HG02970 (cell line): Measurements from ENCODE around the gene DPH2.

Source experiments
- ATAC-seq: cut with Tn5 transposase; IDR thresholded peaks from one replicate; pipeline ENCODE4 v1.9.1; 2021; ENCODE audit warnings: mild to moderate bottlenecking, moderate library complexity, moderate number of reproducible peaks; ENCODE audit not compliant: unreplicated experiment, low FRiP score

Gene DPH2

GRCh38 chr1:43996733-43997115 is 26.9 kb downstream of the DPH2 start:
- ATAC-seq, result no peak

- ATAC-seq, result no peak
Observed at GRCh38 chr1:43997295-43997999, 27.6 kb downstream of the DPH2 start.

- ATAC-seq, result no peak
Observed at GRCh38 chr1:43998000-43998378, 28.2 kb downstream of the DPH2 start.

GRCh38 chr1:43999455-43999854 is 29.6 kb downstream of the DPH2 start:
- no peak for ATAC-seq

- no peak for ATAC-seq
Observed at GRCh38 chr1:44000122-44000665, 30.4 kb downstream of the DPH2 start.

- ATAC-seq, result no peak
Observed at GRCh38 chr1:44002165-44002564, 32.4 kb downstream of the DPH2 start.

- no peak for ATAC-seq
Observed at GRCh38 chr1:44002606-44003157, 32.9 kb downstream of the DPH2 start.

- ATAC-seq, result no peak
Observed at GRCh38 chr1:44008259-44008658, 38.4 kb downstream of the DPH2 start.

GRCh38 chr1:44010935-44011471 is 41.2 kb downstream of the DPH2 start:
- ATAC-seq, result no peak

- no peak for ATAC-seq
Observed at GRCh38 chr1:44012404-44012803, 42.6 kb downstream of the DPH2 start.

- ATAC-seq, result no peak
Observed at GRCh38 chr1:44012941-44013609, 43.3 kb downstream of the DPH2 start.

- ATAC-seq, result no peak
Observed at GRCh38 chr1:44013949-44014348, 44.1 kb downstream of the DPH2 start.

GRCh38 chr1:44014365-44015104 is 44.7 kb downstream of the DPH2 start:
- no peak for ATAC-seq

- ATAC-seq, result no peak
Observed at GRCh38 chr1:44015206-44015605, 45.4 kb downstream of the DPH2 start.

- ATAC-seq, result no peak
Observed at GRCh38 chr1:44016041-44016889, 46.5 kb downstream of the DPH2 start.

- no peak for ATAC-seq
Observed at GRCh38 chr1:44016890-44017400, 47.1 kb downstream of the DPH2 start.

- ATAC-seq, result no peak
Observed at GRCh38 chr1:44019466-44019948, 49.7 kb downstream of the DPH2 start.

- ATAC-seq, result no peak
Observed at GRCh38 chr1:44020464-44020863, 50.7 kb downstream of the DPH2 start.

GRCh38 chr1:44021156-44021555 is 51.3 kb downstream of the DPH2 start:
- no peak for ATAC-seq
